DND-41 (cell line): ENCODE measurements around the gene ACTL8.

Experiments
- ATAC-seq: fragments of 200-7000 bp; cut with Tn5 transposase; 3 replicates; pipeline ENCODE4 v1.9.1; 2021; ENCODE audit warnings: low read depth; ENCODE audit not compliant: insufficient read depth
- DNase-seq: peaks from one replicate; pipeline ENCODE4 v3.0.0-alpha.2; 2020
- H2AFZ ChIP-seq: 2 replicates; pipeline ENCODE4 v1.6.0; 2012; ENCODE audit warnings: low read depth, low read length
- H3K27ac ChIP-seq: 2 replicates; pipeline ENCODE4 v1.5.1; 2012; ENCODE audit warnings: low read length, inconsistent platforms
- H3K27me3 ChIP-seq: fragments of 200-600 bp; sonication (generic); 2 replicates; pipeline ENCODE4 v1.6.0; 2012; ENCODE audit warnings: low read length, mild to moderate bottlenecking, inconsistent platforms; ENCODE audit not compliant: insufficient read depth, poor library complexity
- H3K36me3 ChIP-seq: 2 replicates; pipeline ENCODE4 v1.5.1; 2012; ENCODE audit warnings: low read length, inconsistent platforms; ENCODE audit not compliant: insufficient read depth
- H3K4me1 ChIP-seq: 2 replicates; pipeline ENCODE4 v1.5.1; 2012; ENCODE audit warnings: mild to moderate bottlenecking, low read length; ENCODE audit not compliant: insufficient read depth
- H3K4me2 ChIP-seq: 2 replicates; pipeline ENCODE4 v1.6.0; 2012; ENCODE audit warnings: mild to moderate bottlenecking, moderate library complexity, low read length, inconsistent platforms; ENCODE audit not compliant: insufficient read depth
- H3K4me3 ChIP-seq, 2 experiments: fragments of 200-600 bp in 1 of 2; shearing (Covaris generic) in 1 of 2; 2 replicates each; pipeline ENCODE4 v1.5.1; 2012 to 2016; ENCODE audit warnings: inconsistent platforms in 2 of 2, low read length in 2 of 2, mild to moderate bottlenecking in 2 of 2, low read depth in 1 of 2, moderate library complexity in 1 of 2
- H3K79me2 ChIP-seq: 2 replicates; pipeline ENCODE4 v1.6.0; 2012; ENCODE audit warnings: low read length, inconsistent platforms; ENCODE audit not compliant: insufficient read depth
- H3K9ac ChIP-seq: 2 replicates; pipeline ENCODE4 v1.6.0; 2012; ENCODE audit warnings: low read depth, mild to moderate bottlenecking, inconsistent platforms, low read length, moderate library complexity
- H3K9me3 ChIP-seq: 2 replicates; pipeline ENCODE4 v1.5.1; 2012; ENCODE audit warnings: low read length, moderate library complexity, mild to moderate bottlenecking, inconsistent platforms; ENCODE audit not compliant: insufficient read depth, severe bottlenecking
- H4K20me1 ChIP-seq: 2 replicates; pipeline ENCODE4 v1.6.0; 2012; ENCODE audit warnings: low read length; ENCODE audit not compliant: insufficient read depth
- EZH2 ChIP-seq: IDR thresholded peaks from 3 replicates; pipeline ENCODE4 v1.6.1; 2012; ENCODE audit warnings: borderline replicate concordance, low read depth, mild to moderate bottlenecking, moderate library complexity, low read length, inconsistent platforms; ENCODE audit not compliant: severe bottlenecking
- TF ChIP-seq, protein P1 (sequence below): IDR thresholded peaks from 2 replicates; pipeline ENCODE4 v1.5.1; 2012; ENCODE audit warnings: borderline replicate concordance, low read length, moderate library complexity, mild to moderate bottlenecking; ENCODE audit not compliant: poor library complexity, severe bottlenecking; ENCODE audit errors: extremely low read depth

ACTL8 gene, protein sequence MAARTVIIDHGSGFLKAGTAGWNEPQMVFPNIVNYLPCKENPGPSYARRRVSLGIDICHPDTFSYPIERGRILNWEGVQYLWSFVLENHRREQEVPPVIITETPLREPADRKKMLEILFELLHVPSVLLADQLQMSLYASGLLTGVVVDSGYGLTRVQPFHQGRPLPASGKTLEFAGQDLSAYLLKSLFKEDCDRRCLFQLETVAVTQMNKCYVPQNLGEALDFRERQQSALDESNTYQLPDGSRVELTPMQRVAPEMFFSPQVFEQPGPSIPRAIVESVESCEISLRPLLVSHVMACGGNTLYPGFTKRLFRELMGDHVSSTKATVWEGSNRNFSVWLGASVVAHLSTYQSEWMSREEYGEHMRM

DNA sequence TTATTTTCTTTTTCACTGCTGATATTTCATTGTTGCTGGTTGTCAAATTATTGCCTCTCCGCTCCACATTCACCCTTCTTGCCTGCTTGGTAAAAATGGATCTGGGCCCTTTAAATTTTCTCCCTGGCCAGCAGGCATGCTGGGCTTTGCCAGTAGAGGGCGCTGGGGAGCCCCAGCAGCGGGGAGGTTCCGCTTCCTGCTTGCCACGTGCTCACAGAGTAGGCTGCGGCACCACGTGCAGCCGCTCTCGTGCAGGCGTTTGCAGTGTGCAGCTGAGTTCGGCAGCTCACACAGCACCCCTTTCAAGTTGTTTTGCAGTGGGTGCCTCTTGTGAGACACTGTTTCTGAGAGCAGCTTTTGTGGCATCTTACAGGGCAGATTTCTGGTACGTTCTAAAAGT lies at the start of gene ACTL8:
Gene ACTL8, plus strand, starts transcription at position 214 of the 400 bp plus-strand sequence. CDS start 67,676 bp downstream, outside the sequence.
- Histone ChIP-seq H3K27ac (no peak within 1 kb of the TSS), H3K4me2 (no peak within 1 kb of the TSS), H3K4me1 (no peaks in the 10 kb centered on the region), H3K9me3 (peaks cover 26% of the 10 kb centered on the region), H3K4me3 (no peak within 1 kb of the TSS), H3K9ac (no peak within 1 kb of the TSS), H3K27me3 (no peaks in the 10 kb centered on the region), H2AFZ (no peak within 1 kb of the TSS), H3K36me3 (no peaks in the 10 kb centered on the region), H4K20me1 (no peaks in the 10 kb centered on the region), H3K79me2 (no peaks in the 10 kb centered on the region)
- no peak for ATAC-seq
- DNase-seq: peak; percentile 20
- TF ChIP-seq EZH2: no peak
- TF ChIP-seq, protein P1, sequence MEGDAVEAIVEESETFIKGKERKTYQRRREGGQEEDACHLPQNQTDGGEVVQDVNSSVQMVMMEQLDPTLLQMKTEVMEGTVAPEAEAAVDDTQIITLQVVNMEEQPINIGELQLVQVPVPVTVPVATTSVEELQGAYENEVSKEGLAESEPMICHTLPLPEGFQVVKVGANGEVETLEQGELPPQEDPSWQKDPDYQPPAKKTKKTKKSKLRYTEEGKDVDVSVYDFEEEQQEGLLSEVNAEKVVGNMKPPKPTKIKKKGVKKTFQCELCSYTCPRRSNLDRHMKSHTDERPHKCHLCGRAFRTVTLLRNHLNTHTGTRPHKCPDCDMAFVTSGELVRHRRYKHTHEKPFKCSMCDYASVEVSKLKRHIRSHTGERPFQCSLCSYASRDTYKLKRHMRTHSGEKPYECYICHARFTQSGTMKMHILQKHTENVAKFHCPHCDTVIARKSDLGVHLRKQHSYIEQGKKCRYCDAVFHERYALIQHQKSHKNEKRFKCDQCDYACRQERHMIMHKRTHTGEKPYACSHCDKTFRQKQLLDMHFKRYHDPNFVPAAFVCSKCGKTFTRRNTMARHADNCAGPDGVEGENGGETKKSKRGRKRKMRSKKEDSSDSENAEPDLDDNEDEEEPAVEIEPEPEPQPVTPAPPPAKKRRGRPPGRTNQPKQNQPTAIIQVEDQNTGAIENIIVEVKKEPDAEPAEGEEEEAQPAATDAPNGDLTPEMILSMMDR: peak; percentile 55

DNA sequence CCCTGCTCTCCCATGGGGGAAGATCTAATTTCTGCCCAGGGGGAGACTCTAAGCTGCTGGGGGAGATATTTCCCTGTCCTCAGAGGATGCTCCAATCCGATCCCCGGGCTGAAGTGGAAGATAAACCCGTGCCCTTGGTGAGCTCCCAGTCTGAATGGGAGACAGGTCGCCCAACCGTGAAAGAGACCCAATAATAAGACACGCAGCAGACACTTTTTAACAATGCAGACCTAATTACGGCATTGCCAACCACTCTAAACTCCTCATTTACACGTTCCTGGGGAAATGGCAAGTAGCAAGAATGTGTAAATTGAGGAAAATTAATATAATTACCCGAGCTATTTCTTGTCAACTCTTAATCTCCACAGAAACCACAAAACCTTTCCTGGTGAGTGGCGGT lies 48.7 kb upstream of the ACTL8 start:
- peaks cover 4% of the 10 kb centered on the region; the same call in 1 of the 2 replicates for H4K20me1 ChIP-seq
- no peaks in the 10 kb centered on the region for H3K36me3 ChIP-seq
- H3K79me2 ChIP-seq: no peaks in the 10 kb centered on the region
- no peak overlapping the region for H3K4me2 ChIP-seq
- H3K9me3 ChIP-seq: no peaks in the 10 kb centered on the region
- DNase-seq: no peak
- no peak overlapping the region for H2AFZ ChIP-seq
- no peak overlapping the region for H3K9ac ChIP-seq
- H3K27ac ChIP-seq: no peak overlapping the region
- H3K4me3 ChIP-seq: no peak overlapping the region
- H3K4me1 ChIP-seq: no peaks in the 10 kb centered on the region
- TF ChIP-seq, protein P1: no peak
- no peak for TF ChIP-seq EZH2
- H3K27me3 ChIP-seq: no peaks in the 10 kb centered on the region
- ATAC-seq: no peak

DNA sequence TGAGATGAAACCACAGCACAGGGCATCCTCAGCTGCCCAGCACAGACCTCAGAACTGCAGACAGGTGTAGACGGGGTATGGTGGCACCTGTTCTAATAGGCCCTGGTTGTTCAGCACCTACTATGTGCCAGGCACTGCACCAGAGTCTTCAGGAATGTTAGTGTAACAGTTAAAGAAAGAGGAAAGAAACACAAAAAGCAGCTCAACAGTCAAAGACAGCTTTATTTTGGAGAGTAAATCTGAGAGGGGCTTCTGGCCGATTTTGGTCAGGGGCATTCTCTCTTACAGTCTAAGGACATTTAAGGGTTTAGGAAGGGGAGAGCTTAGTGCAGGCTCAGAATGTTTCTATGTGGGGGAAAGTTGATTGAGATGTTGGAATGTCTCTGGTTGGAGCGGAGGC lies 45.2 kb upstream of the ACTL8 start:
- H3K79me2 ChIP-seq: no peaks in the 10 kb centered on the region
- H3K36me3 ChIP-seq: no peaks in the 10 kb centered on the region
- no peaks in the 10 kb centered on the region for H3K9me3 ChIP-seq
- no peak for TF ChIP-seq EZH2
- TF ChIP-seq, protein P1: no peak
- no peak overlapping the region for H3K27ac ChIP-seq
- DNase-seq (no peak), ATAC-seq (no peak)
- H3K4me2 ChIP-seq: no peak overlapping the region
- H4K20me1 ChIP-seq: peaks cover 4% of the 10 kb centered on the region; the same call in 1 of the 2 replicates
- H3K9ac ChIP-seq: no peak overlapping the region
- H3K27me3 ChIP-seq: no peaks in the 10 kb centered on the region
- no peaks in the 10 kb centered on the region for H3K4me1 ChIP-seq
- no peak overlapping the region for H3K4me3 ChIP-seq
- no peak overlapping the region for H2AFZ ChIP-seq
